ENCODE results near the gene SUN3.
A peak's percentile ranks its signal among the peaks of the same experiment; 100 is the strongest.

DNA sequence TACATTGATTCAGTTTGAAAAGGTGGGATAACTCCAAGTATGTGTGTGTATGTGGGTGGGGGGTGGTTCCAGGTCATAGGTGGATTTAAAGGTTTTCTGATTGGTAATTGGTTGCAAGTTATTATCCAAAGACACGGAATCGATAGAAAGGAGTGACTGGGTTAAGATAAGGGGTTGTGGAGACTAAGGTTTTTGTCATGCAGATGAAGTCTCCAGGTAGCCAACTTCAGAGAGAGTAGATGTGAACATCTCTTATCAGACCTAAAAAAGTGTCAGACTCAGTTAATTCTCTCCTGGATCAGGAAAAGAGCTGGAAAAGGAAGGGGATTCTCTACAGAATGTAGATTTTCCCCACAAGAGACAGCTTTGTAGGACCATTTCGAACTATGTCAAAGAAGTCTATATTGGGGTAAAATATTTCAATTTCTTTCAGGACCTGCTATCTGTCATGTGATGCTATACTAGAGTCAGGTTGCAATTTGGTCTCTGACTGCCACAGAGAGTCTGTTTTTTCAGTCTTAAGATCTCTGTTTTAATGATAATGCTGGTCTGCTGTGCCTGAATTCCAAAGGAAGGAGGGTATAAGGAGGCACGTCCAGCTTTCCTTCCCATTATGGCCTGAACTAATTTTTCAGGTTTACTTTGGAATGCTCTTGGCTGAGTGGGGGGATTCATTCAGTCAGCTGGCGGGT, 10.1 kb upstream of the SUN3 start:
- TF ChIP-seq, protein P1, sequence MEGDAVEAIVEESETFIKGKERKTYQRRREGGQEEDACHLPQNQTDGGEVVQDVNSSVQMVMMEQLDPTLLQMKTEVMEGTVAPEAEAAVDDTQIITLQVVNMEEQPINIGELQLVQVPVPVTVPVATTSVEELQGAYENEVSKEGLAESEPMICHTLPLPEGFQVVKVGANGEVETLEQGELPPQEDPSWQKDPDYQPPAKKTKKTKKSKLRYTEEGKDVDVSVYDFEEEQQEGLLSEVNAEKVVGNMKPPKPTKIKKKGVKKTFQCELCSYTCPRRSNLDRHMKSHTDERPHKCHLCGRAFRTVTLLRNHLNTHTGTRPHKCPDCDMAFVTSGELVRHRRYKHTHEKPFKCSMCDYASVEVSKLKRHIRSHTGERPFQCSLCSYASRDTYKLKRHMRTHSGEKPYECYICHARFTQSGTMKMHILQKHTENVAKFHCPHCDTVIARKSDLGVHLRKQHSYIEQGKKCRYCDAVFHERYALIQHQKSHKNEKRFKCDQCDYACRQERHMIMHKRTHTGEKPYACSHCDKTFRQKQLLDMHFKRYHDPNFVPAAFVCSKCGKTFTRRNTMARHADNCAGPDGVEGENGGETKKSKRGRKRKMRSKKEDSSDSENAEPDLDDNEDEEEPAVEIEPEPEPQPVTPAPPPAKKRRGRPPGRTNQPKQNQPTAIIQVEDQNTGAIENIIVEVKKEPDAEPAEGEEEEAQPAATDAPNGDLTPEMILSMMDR (IDR thresholded peaks at IDR 0.05; ENCODE audit: control extremely low read depth in 1 of 3, insufficient read depth in 1 of 3, low read depth in 1 of 3, low read length in 3 of 3), result no peak
- no peak for TF ChIP-seq FOSL1 (IDR thresholded peaks at IDR 0.05; ENCODE audit: insufficient read depth, low read depth, low read length)
- TF ChIP-seq SP1 (IDR thresholded peaks at IDR 0.05; ENCODE audit: low read depth, low read length), result 0 out of 2 replicates have a peak, but pooled peaks have one; percentile 7

Data from H1 (cell line).